PFSK-1 (cell line): ENCODE data around the gene IL1RN.

Experiments used
- FOXP2 ChIP-seq: optimal IDR thresholded peaks from 2 replicates; pipeline ENCODE3; 2011; ENCODE audit warnings: borderline replicate concordance, control low read depth, inconsistent platforms; ENCODE audit not compliant: insufficient read depth; ENCODE audit errors: extremely low read length, extremely low read depth
- POLR2AphosphoS5 ChIP-seq: IDR thresholded peaks from 2 replicates; pipeline ENCODE4 v1.6.1; 2012; ENCODE audit warnings: low read depth, mild to moderate bottlenecking, control low read depth, low read length, moderate library complexity
- REST ChIP-seq, 2 experiments: IDR thresholded peaks; 2 replicates each; pipeline versions ENCODE4 v1.6.1 to v1.8.0; 2011 to 2012; ENCODE audit warnings: low read depth in 2 of 2, low read length in 2 of 2, control low read depth in 1 of 2, inconsistent platforms in 1 of 2, mild to moderate bottlenecking in 1 of 2, moderate library complexity in 1 of 2; ENCODE audit not compliant: insufficient read depth in 1 of 2
- SIN3A ChIP-seq: IDR thresholded peaks from 2 replicates; pipeline ENCODE4 v1.6.1; 2012; ENCODE audit warnings: mild to moderate bottlenecking, low read length, moderate library complexity, borderline replicate concordance; ENCODE audit not compliant: insufficient read depth
- TAF1 ChIP-seq: IDR thresholded peaks from 2 replicates; pipeline ENCODE4 v1.6.1; 2012; ENCODE audit warnings: low read length, control low read depth, borderline replicate concordance; ENCODE audit not compliant: insufficient read depth

DNA sequence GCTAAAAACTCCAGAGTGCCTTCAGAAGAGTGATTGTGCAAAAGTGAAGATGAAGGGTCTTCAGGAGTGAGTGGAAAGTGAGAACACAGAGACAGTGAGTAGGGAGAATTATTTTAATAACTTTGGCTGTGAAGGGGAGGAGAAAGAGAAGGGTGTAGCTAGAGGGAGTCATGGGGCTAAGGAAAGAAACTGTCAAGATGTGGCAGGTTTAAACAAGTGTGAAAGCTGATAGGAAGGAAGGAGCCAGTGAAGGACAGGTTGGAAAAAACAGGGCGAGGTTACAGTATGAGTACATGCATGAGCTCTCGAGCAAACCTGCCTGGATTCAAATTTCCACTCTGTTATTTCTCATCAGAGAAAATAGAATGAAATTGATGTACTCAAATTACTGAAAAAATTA is 41.9 kb upstream of the IL1RN start:
- TF ChIP-seq TAF1 (no peak), SIN3A (no peak), POLR2AphosphoS5 (no peak), FOXP2 (no peak), REST (IDR thresholded peaks at IDR 0.05; ENCODE audit: insufficient read depth in 1 of 2, low read depth in 2 of 2, low read length in 2 of 2) (no peak)
